ENCODE measurements around the gene CRHR1.
"Not testable (repeated sequence)": the region's sequence is repeated elsewhere in the genome, so short reads cannot be mapped to it uniquely, and the experiment has no call there.

CRHR1 gene

GRCh38 chr17:45742251-45742650 lies 41.9 kb upstream of the CRHR1 start:
- no peaks in the 10 kb centered on the region for H3K79me2 ChIP-seq
- H3K36me3 ChIP-seq (ENCODE audit: control insufficient read depth, insufficient read depth, low read length), result no peaks in the 10 kb centered on the region
- H3K27me3 ChIP-seq (ENCODE audit: control insufficient read depth, insufficient read depth, low read length), result no peaks in the 10 kb centered on the region
- peaks cover 2% of the 10 kb centered on the region for H3K4me1 ChIP-seq
- no peak overlapping the region for H3K9ac ChIP-seq
- no peak overlapping the region for H3K4me3 ChIP-seq (ENCODE audit: low read depth, low read length)
- H3K4me2 ChIP-seq (ENCODE audit: low read length), result no peak overlapping the region
- no peaks in the 10 kb centered on the region for H3K9me3 ChIP-seq (ENCODE audit: control insufficient read depth, low read length)
- no peak overlapping the region for H3K27ac ChIP-seq
- no peak for TF ChIP-seq CTCF (IDR thresholded peaks at IDR 0.05)
- H2AFZ ChIP-seq, result no peak overlapping the region

- TF ChIP-seq CTCF (IDR thresholded peaks at IDR 0.05), result no peak
- Histone ChIP-seq H3K4me1 (peaks cover 2% of the 10 kb centered on the region), H3K9me3 (ENCODE audit: control insufficient read depth, low read length) (no peaks in the 10 kb centered on the region), H2AFZ (no peak overlapping the region), H3K79me2 (no peaks in the 10 kb centered on the region), H3K27ac (no peak overlapping the region), H3K9ac (no peak overlapping the region), H3K36me3 (ENCODE audit: control insufficient read depth, insufficient read depth, low read length) (no peaks in the 10 kb centered on the region), H3K4me2 (ENCODE audit: low read length) (no peak overlapping the region), H3K27me3 (ENCODE audit: control insufficient read depth, insufficient read depth, low read length) (no peaks in the 10 kb centered on the region), H3K4me3 (ENCODE audit: low read depth, low read length) (no peak overlapping the region)
Measured at GRCh38 chr17:45743626-45744326, 40.3 kb upstream of the CRHR1 start.

GRCh38 chr17:45744826-45745225 lies 39.3 kb upstream of the CRHR1 start:
- not testable (repeated sequence) for H3K27ac ChIP-seq; H3K36me3 ChIP-seq (ENCODE audit: control insufficient read depth, insufficient read depth, low read length); H3K9ac ChIP-seq; H3K4me2 ChIP-seq (ENCODE audit: low read length); H2AFZ ChIP-seq; H3K4me1 ChIP-seq; H3K4me3 ChIP-seq (ENCODE audit: low read depth, low read length); H3K27me3 ChIP-seq (ENCODE audit: control insufficient read depth, insufficient read depth, low read length); H3K79me2 ChIP-seq; H3K9me3 ChIP-seq (ENCODE audit: control insufficient read depth, low read length)

- Histone ChIP-seq H3K4me2 (ENCODE audit: low read length) (no peak overlapping the region), H3K79me2 (no peaks in the 10 kb centered on the region), H3K27ac (no peak overlapping the region), H3K27me3 (ENCODE audit: control insufficient read depth, insufficient read depth, low read length) (no peaks in the 10 kb centered on the region), H3K9me3 (ENCODE audit: control insufficient read depth, low read length) (no peaks in the 10 kb centered on the region), H3K4me3 (ENCODE audit: low read depth, low read length) (no peak overlapping the region), H3K4me1 (no peaks in the 10 kb centered on the region), H3K9ac (no peak overlapping the region), H3K36me3 (ENCODE audit: control insufficient read depth, insufficient read depth, low read length) (no peaks in the 10 kb centered on the region), H2AFZ (no peak overlapping the region)
- TF ChIP-seq CTCF (IDR thresholded peaks at IDR 0.05), result no peak
Measured at GRCh38 chr17:45745601-45746494, 38.3 kb upstream of the CRHR1 start.

GRCh38 chr17:45747911-45748310 lies 36.2 kb upstream of the CRHR1 start:
- Histone ChIP-seq H3K27ac (no peak overlapping the region), H3K4me2 (ENCODE audit: low read length) (no peak overlapping the region), H3K9me3 (ENCODE audit: control insufficient read depth, low read length) (no peaks in the 10 kb centered on the region), H3K4me3 (ENCODE audit: low read depth, low read length) (no peak overlapping the region), H3K79me2 (no peaks in the 10 kb centered on the region), H3K36me3 (ENCODE audit: control insufficient read depth, insufficient read depth, low read length) (no peaks in the 10 kb centered on the region), H3K9ac (no peak overlapping the region), H3K4me1 (no peaks in the 10 kb centered on the region), H3K27me3 (ENCODE audit: control insufficient read depth, insufficient read depth, low read length) (peaks cover under 1% of the 10 kb centered on the region), H2AFZ (no peak overlapping the region)
- no peak for TF ChIP-seq CTCF (IDR thresholded peaks at IDR 0.05)
